ENCODE data around the gene ABLIM2. TPM values are rescaled to one million over a fixed set of nuclear protein-coding genes. Genes with fewer than 3 reads are reported as not detected.

ABLIM2 gene
- total and polyA plus RNA-seq, 2 experiments from 2014 or later = 1.5 to 4.3 TPM

GRCh38 chr4:7985072-7985471 is 173.5 kb downstream of the ABLIM2 start:
- peak; percentile 23 for ATAC-seq
- peaks cover 5% of the 10 kb centered on the region for H3K36me3 Mint-ChIP-seq (ENCODE audit: low read depth)
- DNase-seq (ENCODE audit: low spot score) = no peak
- TF ChIP-seq ZNF114 (CRISPR knock-in tag; IDR thresholded peaks at IDR 0.05) = no peak
- no peak for TF ChIP-seq ZNF331 (CRISPR knock-in tag; IDR thresholded peaks at IDR 0.05; ENCODE audit: low read depth)
- TF ChIP-seq STAT1 (IDR thresholded peaks at IDR 0.05; ENCODE audit: unreplicated experiment) = no peak
- no peak for TF ChIP-seq POLR2AphosphoS5 (IDR thresholded peaks at IDR 0.05; ENCODE audit: low read depth)
- TF ChIP-seq EZH2phosphoT487 (IDR thresholded peaks at IDR 0.05; ENCODE audit: unreplicated experiment) = no peak
- TF ChIP-seq ETS1 (IDR thresholded peaks at IDR 0.05) = no peak
- TF ChIP-seq JUNB (IDR thresholded peaks at IDR 0.05; ENCODE audit: unreplicated experiment) = no peak
- TF ChIP-seq, protein P1, sequence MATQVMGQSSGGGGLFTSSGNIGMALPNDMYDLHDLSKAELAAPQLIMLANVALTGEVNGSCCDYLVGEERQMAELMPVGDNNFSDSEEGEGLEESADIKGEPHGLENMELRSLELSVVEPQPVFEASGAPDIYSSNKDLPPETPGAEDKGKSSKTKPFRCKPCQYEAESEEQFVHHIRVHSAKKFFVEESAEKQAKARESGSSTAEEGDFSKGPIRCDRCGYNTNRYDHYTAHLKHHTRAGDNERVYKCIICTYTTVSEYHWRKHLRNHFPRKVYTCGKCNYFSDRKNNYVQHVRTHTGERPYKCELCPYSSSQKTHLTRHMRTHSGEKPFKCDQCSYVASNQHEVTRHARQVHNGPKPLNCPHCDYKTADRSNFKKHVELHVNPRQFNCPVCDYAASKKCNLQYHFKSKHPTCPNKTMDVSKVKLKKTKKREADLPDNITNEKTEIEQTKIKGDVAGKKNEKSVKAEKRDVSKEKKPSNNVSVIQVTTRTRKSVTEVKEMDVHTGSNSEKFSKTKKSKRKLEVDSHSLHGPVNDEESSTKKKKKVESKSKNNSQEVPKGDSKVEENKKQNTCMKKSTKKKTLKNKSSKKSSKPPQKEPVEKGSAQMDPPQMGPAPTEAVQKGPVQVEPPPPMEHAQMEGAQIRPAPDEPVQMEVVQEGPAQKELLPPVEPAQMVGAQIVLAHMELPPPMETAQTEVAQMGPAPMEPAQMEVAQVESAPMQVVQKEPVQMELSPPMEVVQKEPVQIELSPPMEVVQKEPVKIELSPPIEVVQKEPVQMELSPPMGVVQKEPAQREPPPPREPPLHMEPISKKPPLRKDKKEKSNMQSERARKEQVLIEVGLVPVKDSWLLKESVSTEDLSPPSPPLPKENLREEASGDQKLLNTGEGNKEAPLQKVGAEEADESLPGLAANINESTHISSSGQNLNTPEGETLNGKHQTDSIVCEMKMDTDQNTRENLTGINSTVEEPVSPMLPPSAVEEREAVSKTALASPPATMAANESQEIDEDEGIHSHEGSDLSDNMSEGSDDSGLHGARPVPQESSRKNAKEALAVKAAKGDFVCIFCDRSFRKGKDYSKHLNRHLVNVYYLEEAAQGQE (IDR thresholded peaks at IDR 0.05; ENCODE audit: unreplicated experiment) = no peak
- no peak for TF ChIP-seq EZH2 (IDR thresholded peaks at IDR 0.05; ENCODE audit: low read depth, unreplicated experiment)
- TF ChIP-seq CREB1 (CRISPR knock-in tag; IDR thresholded peaks at IDR 0.05; ENCODE audit: low read depth) = no peak
- TF ChIP-seq, protein P2, sequence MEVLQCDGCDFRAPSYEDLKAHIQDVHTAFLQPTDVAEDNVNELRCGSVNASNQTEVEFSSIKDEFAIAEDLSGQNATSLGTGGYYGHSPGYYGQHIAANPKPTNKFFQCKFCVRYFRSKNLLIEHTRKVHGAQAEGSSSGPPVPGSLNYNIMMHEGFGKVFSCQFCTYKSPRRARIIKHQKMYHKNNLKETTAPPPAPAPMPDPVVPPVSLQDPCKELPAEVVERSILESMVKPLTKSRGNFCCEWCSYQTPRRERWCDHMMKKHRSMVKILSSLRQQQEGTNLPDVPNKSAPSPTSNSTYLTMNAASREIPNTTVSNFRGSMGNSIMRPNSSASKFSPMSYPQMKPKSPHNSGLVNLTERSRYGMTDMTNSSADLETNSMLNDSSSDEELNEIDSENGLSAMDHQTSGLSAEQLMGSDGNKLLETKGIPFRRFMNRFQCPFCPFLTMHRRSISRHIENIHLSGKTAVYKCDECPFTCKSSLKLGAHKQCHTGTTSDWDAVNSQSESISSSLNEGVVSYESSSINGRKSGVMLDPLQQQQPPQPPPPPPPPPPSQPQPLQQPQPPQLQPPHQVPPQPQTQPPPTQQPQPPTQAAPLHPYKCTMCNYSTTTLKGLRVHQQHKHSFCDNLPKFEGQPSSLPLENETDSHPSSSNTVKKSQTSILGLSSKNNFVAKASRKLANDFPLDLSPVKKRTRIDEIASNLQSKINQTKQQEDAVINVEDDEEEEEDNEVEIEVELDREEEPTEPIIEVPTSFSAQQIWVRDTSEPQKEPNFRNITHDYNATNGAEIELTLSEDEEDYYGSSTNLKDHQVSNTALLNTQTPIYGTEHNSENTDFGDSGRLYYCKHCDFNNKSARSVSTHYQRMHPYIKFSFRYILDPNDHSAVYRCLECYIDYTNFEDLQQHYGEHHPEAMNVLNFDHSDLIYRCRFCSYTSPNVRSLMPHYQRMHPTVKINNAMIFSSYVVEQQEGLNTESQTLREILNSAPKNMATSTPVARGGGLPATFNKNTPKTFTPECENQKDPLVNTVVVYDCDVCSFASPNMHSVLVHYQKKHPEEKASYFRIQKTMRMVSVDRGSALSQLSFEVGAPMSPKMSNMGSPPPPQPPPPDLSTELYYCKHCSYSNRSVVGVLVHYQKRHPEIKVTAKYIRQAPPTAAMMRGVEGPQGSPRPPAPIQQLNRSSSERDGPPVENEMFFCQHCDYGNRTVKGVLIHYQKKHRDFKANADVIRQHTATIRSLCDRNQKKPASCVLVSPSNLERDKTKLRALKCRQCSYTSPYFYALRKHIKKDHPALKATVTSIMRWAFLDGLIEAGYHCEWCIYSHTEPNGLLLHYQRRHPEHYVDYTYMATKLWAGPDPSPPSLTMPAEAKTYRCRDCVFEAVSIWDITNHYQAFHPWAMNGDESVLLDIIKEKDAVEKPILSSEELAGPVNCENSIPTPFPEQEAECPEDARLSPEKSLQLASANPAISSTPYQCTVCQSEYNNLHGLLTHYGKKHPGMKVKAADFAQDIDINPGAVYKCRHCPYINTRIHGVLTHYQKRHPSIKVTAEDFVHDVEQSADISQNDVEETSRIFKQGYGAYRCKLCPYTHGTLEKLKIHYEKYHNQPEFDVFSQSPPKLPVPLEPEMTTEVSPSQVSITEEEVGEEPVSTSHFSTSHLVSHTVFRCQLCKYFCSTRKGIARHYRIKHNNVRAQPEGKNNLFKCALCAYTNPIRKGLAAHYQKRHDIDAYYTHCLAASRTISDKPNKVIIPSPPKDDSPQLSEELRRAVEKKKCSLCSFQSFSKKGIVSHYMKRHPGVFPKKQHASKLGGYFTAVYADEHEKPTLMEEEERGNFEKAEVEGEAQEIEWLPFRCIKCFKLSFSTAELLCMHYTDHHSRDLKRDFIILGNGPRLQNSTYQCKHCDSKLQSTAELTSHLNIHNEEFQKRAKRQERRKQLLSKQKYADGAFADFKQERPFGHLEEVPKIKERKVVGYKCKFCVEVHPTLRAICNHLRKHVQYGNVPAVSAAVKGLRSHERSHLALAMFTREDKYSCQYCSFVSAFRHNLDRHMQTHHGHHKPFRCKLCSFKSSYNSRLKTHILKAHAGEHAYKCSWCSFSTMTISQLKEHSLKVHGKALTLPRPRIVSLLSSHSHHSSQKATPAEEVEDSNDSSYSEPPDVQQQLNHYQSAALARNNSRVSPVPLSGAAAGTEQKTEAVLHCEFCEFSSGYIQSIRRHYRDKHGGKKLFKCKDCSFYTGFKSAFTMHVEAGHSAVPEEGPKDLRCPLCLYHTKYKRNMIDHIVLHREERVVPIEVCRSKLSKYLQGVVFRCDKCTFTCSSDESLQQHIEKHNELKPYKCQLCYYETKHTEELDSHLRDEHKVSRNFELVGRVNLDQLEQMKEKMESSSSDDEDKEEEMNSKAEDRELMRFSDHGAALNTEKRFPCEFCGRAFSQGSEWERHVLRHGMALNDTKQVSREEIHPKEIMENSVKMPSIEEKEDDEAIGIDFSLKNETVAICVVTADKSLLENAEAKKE (CRISPR knock-in tag; IDR thresholded peaks at IDR 0.05) = no peak
- TF ChIP-seq NANOG (IDR thresholded peaks at IDR 0.05; ENCODE audit: borderline replicate concordance) = no peak
- Histone ChIP-seq H3K4me2 (no peak overlapping the region), H3K36me3 (ENCODE audit: insufficient read depth) (no peaks in the 10 kb centered on the region), H2AFZ (no peak overlapping the region), H3K9me2 (ENCODE audit: insufficient read depth) (no peaks in the 10 kb centered on the region), H3F3A (replicated peaks; ENCODE audit: low read depth) (peaks cover 2% of the 10 kb centered on the region; the same call in 1 of the 2 replicates), H3K27me3 (ENCODE audit: insufficient read depth) (no peaks in the 10 kb centered on the region), H3K4me1 (ENCODE audit: insufficient read depth) (peaks cover 11% of the 10 kb centered on the region), H4K20me1 (replicated peaks; ENCODE audit: insufficient read depth) (no peaks in the 10 kb centered on the region), H3K27ac (ENCODE audit: low read depth) (no peak overlapping the region), H3K4me3 (no peak overlapping the region), H3K79me2 (replicated peaks; ENCODE audit: insufficient read depth) (no peaks in the 10 kb centered on the region)
- peaks cover 7% of the 10 kb centered on the region; the same call in 2 of the 3 replicates for H3K9me3 Mint-ChIP-seq
- peaks cover 9% of the 10 kb centered on the region for H3K27me3 Mint-ChIP-seq (ENCODE audit: insufficient read depth, low read depth, poor library complexity)
- no peak overlapping the region for H3K27ac Mint-ChIP-seq
- peaks cover 15% of the 10 kb centered on the region for H3K4me1 Mint-ChIP-seq
- no peak overlapping the region for H3K4me3 Mint-ChIP-seq
